GM12878 (cell line): ENCODE data around the gene SYCE3. TPM values are rescaled to one million over a fixed set of nuclear protein-coding genes. Genes with fewer than 3 reads are reported as not detected.

Source experiments
- ATAC-seq: fragments of 200-7000 bp; cut with Tn5 transposase; 3 replicates; pipeline ENCODE4 v1.9.1; 2020; ENCODE audit warnings: mild to moderate bottlenecking, moderate library complexity
- BruUV-seq: library from RNA; stranded (reverse); fragments of 400-500 nt; replicated peaks from 2 replicates; lab custom pipeline; 2021; lab: Mats Ljungman, UMichigan
- CTCF ChIA-PET: fragments of 300-600 bp; sonication (Branson Sonifier 250); formaldehyde crosslinking; extraction: SDS; loops from one replicate; lab custom pipeline; 2021; ENCODE audit warnings: inconsistent platforms; lab: Yijun Ruan, JAX
- POLR2A ChIA-PET: fragments of 350-600 bp; formaldehyde crosslinking; extraction: SDS; loops from one replicate; lab custom pipeline; 2021; ENCODE audit warnings: inconsistent platforms; lab: Charles Lee
- RAD21 ChIA-PET: fragments of 300-600 bp; sonication (Branson Sonifier 250); formaldehyde crosslinking; loops from one replicate; lab custom pipeline; 2023; ENCODE audit warnings: antibody characterized with exemption; ENCODE audit not compliant: unreplicated experiment; lab: Charles Lee
- SMC1A ChIA-PET: fragments of 300-600 bp; sonication (Branson Sonifier 250); formaldehyde crosslinking; loops from one replicate; lab custom pipeline; 2023; ENCODE audit not compliant: unreplicated experiment, uncharacterized antibody; lab: Charles Lee
- DNase-seq: peaks from one replicate; pipeline ENCODE4 v3.0.0-alpha.2; 2011; ENCODE audit warnings: low read depth, low spot score
- FAIRE-seq: peaks from 3 replicates; lab custom pipeline; 2011; peaks lifted over from hg19 to GRCh38; lab: Jason Lieb, UNC
- H2AFZ ChIP-seq: 2 replicates; pipeline ENCODE4 v1.6.0; 2011; ENCODE audit warnings: low read depth, low read length, control low read depth; ENCODE audit not compliant: control insufficient read depth
- H3K27ac ChIP-seq: 2 replicates; pipeline ENCODE4 v1.5.1; 2011; ENCODE audit warnings: control low read depth; ENCODE audit not compliant: control insufficient read depth, insufficient read depth
- H3K27me3 ChIP-seq, 2 experiments: replicated peaks in 1 of 2; 2 replicates each; pipeline versions ENCODE4 v1.6.0 to v1.6.1; 2011; ENCODE audit warnings: low read length in 1 of 2; ENCODE audit not compliant: control insufficient read depth in 2 of 2, insufficient read depth in 2 of 2
- H3K36me3 ChIP-seq, 2 experiments: 2 replicates each; pipeline ENCODE4 v1.5.1; 2011; ENCODE audit warnings: low read length in 1 of 2; ENCODE audit not compliant: control insufficient read depth in 2 of 2, insufficient read depth in 2 of 2
- H3K4me1 ChIP-seq: 2 replicates; pipeline ENCODE4 v1.6.1; 2011; ENCODE audit warnings: mild to moderate bottlenecking, low read length, moderate library complexity, mixed read lengths; ENCODE audit not compliant: control insufficient read depth, insufficient read depth
- H3K4me2 ChIP-seq: 2 replicates; pipeline ENCODE4 v1.6.0; 2011; ENCODE audit warnings: control low read depth; ENCODE audit not compliant: control insufficient read depth, insufficient read depth
- H3K4me3 ChIP-seq: fragments of 200-600 bp; sonication (generic); 2 replicates; pipeline ENCODE4 v1.5.1; 2016
- H3K79me2 ChIP-seq: 2 replicates; pipeline ENCODE4 v1.6.0; 2011; ENCODE audit warnings: low read length; ENCODE audit not compliant: control insufficient read depth, insufficient read depth
- H3K9ac ChIP-seq: 2 replicates; pipeline ENCODE4 v1.8.0; 2011; ENCODE audit warnings: low read length, control low read depth, mixed read lengths; ENCODE audit not compliant: control insufficient read depth, insufficient read depth
- H3K9me3 ChIP-seq: replicated peaks from 3 replicates; pipeline ENCODE4 v1.5.1; 2011; ENCODE audit warnings: mild to moderate bottlenecking, low read length; ENCODE audit not compliant: control insufficient read depth, insufficient read depth
- H4K20me1 ChIP-seq: 2 replicates; pipeline ENCODE4 v1.6.0; 2011; ENCODE audit not compliant: control insufficient read depth, insufficient read depth
- CHD1 ChIP-seq: IDR thresholded peaks from 2 replicates; pipeline ENCODE4 v1.6.1; 2012; ENCODE audit warnings: low read depth, low read length, improper control_type of control experiment
- CUX1 ChIP-seq: IDR thresholded peaks from 2 replicates; pipeline ENCODE4 v1.6.1; 2012; ENCODE audit warnings: improper control_type of control experiment, low read depth, low read length; ENCODE audit not compliant: insufficient replicate concordance
- HDAC6 ChIP-seq: fragments of 200-600 bp; sonication (generic); IDR thresholded peaks from one replicate; pipeline ENCODE4 v1.8.0; 2017; ENCODE audit warnings: antibody characterized with exemption; ENCODE audit not compliant: unreplicated experiment
- IRF3 ChIP-seq: fragments of 450-650 bp; IDR thresholded peaks from 2 replicates; pipeline ENCODE4 v1.6.1; 2014; ENCODE audit warnings: mild to moderate bottlenecking
- PAX8 ChIP-seq: fragments of 450-650 bp; IDR thresholded peaks from 2 replicates; pipeline ENCODE4 v1.6.1; 2017; ENCODE audit warnings: mild to moderate bottlenecking, moderate library complexity
- TCF7 ChIP-seq: IDR thresholded peaks from 2 replicates; pipeline ENCODE4 v1.6.1; 2014; ENCODE audit warnings: antibody characterized with exemption, borderline replicate concordance
- ZBTB11 ChIP-seq: fragments of 450-650 bp; formaldehyde crosslinking; IDR thresholded peaks from 2 replicates; pipeline ENCODE4 v1.5.0; 2022; ENCODE audit warnings: mild to moderate bottlenecking, missing genetic modification characterization
- ZNF207 ChIP-seq: fragments of 450-650 bp; IDR thresholded peaks from 2 replicates; pipeline ENCODE4 v1.6.1; 2014; ENCODE audit warnings: antibody characterized with exemption, mild to moderate bottlenecking, borderline replicate concordance
- ZNF274 ChIP-seq: IDR thresholded peaks from one replicate; pipeline ENCODE4 v1.8.0; 2011; ENCODE audit not compliant: insufficient read length, insufficient read depth
- WGBS: methylation state at CpG from one replicate; pipeline ENCODE4 v1.1.6; 2016; ENCODE audit warnings: low lambda C conversion rate; ENCODE audit not compliant: insufficient replicate concordance, insufficient coverage; ENCODE audit errors: missing lambda C conversion rate; 5-methylcytosine and 5-hydroxymethylcytosine counted together
- in situ Hi-C: fragments of 300-500 bp; cut with MboI; formaldehyde crosslinking; loops from 9 replicates; pipeline ENCODE4 v1.14.3; 2018; ENCODE audit warnings: mixed read lengths
- intact Hi-C: fragments of 100-400 bp; cut with micrococcal nuclease; formaldehyde crosslinking; loops from one replicate; pipeline ENCODE4 v1.14.2; 2022; ENCODE audit not compliant: unreplicated experiment
- polyA plus RNA-seq, 11 experiments: library from polyadenylated mRNA; depleted of rRNA in 4 of 11; unstranded in 6 of 11; stranded (reverse) in 5 of 11; fragments of >200 nt; fragmentation: Nextera tagmentation in 4 of 11; fragmentation: Illumina TruSeq in 1 of 11; extraction: Ambion mirVana in 4 of 11; extraction: Trizol in 1 of 11; gene quantifications; 1 replicate in 1 of 11; 2 replicates in 10 of 11; pipeline versions ENCODE4 v1.2.1 to v1.2.3, GENCODE V29; 2011 to 2016; ENCODE audit warnings: inconsistent platforms in 2 of 11, missing spikeins in 2 of 11, low read depth in 1 of 11
- total RNA-seq, 4 experiments: library from RNA; depleted of rRNA in 3 of 4; stranded (reverse); fragments of >200 nt in 3 of 4; fragmentation: Illumina TruSeq in 1 of 4; extraction: Trizol in 1 of 4; gene quantifications; 2 replicates each; pipeline versions ENCODE4 v1.2.1 to v1.2.3, GENCODE V29; 2013 to 2021

Gene SYCE3
- total and polyA plus RNA-seq, 10 of the 15 experiments (the other 5 are each of a cell fraction or from before 2014, with no cell fraction given) = 0.38 to 0.91 (median 0.76) TPM; not detected in 4

GRCh38 chr22:50520826-50521453, 41.8 kb downstream of the SYCE3 start:
- FAIRE-seq = no peak
- SMC1A ChIA-PET = no interaction called here
- intact Hi-C loops = no loop called here
- no peak for ATAC-seq
- POLR2A ChIA-PET = no interaction called here
- H3K4me1 ChIP-seq = peaks cover 4% of the 10 kb centered on the region; the same call in 1 of the 2 replicates
- no peak for DNase-seq
- H2AFZ ChIP-seq = no peak overlapping the region
- H3K4me2 ChIP-seq = no peak overlapping the region
- RAD21 ChIA-PET = no interaction called here
- 92% methylated on average over 10 of the region's 13 CpGs for WGBS
- H3K79me2 ChIP-seq = peaks cover 18% of the 10 kb centered on the region
- no peak overlapping the region for H3K9ac ChIP-seq
- no TSS peak for BruUV-seq
- peaks cover 5 to 53% of the 10 kb centered on the region in 2 experiments; a peak in 3 of 4 replicates for H3K36me3 ChIP-seq
- no peaks in the 10 kb centered on the region for H3K27me3 ChIP-seq
- in situ Hi-C loops = no loop called here
- H4K20me1 ChIP-seq = no peaks in the 10 kb centered on the region
- H3K4me3 ChIP-seq = no peak overlapping the region
- no peak overlapping the region for H3K27ac ChIP-seq
- CTCF ChIA-PET = no interaction called here
- TF ChIP-seq PAX8 = no peak
- no peak for TF ChIP-seq HDAC6
- no peak for TF ChIP-seq IRF3
- TF ChIP-seq ZBTB11 = no peak
- TF ChIP-seq ZNF274 = no peak
- TF ChIP-seq CHD1 = no peak
- TF ChIP-seq TCF7 = no peak
- no peak for TF ChIP-seq CUX1
- TF ChIP-seq ZNF207 = no peak
- H3K9me3 ChIP-seq = no peaks in the 10 kb centered on the region
